D721Med (cell line): Measurements from ENCODE around the gene NOS1AP.

Source experiments
- DNase-seq: peaks from one replicate; pipeline ENCODE4 v3.0.0; 2011; ENCODE audit warnings: low spot score; ENCODE audit not compliant: insufficient read length
- FAIRE-seq: peaks from 2 replicates; lab custom pipeline; 2011; peaks lifted over from hg19 to GRCh38; lab: Jason Lieb, UNC
- CTCF ChIP-seq: IDR thresholded peaks from 2 replicates; pipeline ENCODE4 v1.5.1; 2012; ENCODE audit warnings: mild to moderate bottlenecking, control low read depth; ENCODE audit not compliant: insufficient read depth; ENCODE audit errors: missing control alignments

Gene NOS1AP

DNA sequence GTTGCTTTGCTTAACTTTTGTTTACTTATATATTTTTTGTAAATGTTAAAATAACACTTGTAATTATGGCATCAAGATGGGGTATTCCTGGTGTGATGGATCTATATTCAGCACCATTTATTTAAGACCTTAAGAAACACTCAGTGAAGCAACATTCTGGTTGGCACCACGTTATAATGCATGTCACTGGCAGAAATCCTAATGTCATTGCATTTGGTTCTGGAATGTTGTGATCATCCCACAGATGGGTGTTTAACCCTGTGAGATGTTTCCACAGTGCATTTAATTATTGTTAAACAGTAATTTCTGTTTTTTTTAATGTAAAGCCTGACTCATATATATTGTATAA lies 116.5 kb downstream of the NOS1AP start:
- FAIRE-seq (peak; percentile 84), DNase-seq (no peak)
- no peak for TF ChIP-seq CTCF

DNA sequence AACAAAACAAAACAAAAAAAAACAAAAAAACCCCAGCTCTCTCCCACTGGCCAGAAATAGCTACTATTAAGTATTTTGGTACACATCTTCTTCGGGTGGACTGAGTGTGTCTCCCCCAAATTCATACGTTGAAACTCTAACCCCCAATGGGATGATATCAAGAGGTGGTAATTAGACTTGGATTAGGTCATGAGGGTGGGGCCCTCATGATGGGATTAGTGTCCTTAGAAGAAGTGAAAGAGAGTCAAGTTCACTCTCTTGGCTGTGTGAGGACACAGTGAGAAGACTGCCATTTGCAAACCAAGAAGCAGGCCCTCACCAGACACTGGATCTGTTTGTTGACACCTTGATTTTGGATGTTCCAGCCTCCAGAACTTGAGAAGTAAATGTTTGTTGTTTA lies 116.9 kb downstream of the NOS1AP start:
- FAIRE-seq (peak; percentile 95), DNase-seq (no peak)
- no peak for TF ChIP-seq CTCF

- no peak for TF ChIP-seq CTCF
- FAIRE-seq (peak; percentile 90), DNase-seq (no peak)
Observed at GRCh38 chr1:162187687-162188276, 118.3 kb downstream of the NOS1AP start.

DNA sequence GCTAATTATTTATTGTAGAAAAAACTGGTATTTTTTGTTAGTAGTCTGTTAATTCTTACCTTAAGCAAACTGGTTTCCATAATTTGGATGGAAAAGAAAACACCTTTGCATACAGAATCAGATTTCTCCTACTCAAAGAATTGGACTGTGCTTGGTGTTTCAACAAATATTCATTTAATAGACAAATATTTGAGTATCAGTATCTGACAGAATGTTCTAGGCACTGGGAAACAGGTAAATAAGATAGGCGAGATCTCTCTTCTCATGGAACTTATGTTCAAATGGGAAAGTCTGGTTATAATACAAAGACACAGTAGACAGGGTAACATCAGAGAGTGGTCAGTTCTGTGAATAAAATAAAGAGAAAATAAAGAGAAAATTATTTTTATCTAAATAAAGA lies 119.9 kb downstream of the NOS1AP start:
- DNase-seq (no peak), FAIRE-seq (peak; percentile 66)
- TF ChIP-seq CTCF = no peak

DNA sequence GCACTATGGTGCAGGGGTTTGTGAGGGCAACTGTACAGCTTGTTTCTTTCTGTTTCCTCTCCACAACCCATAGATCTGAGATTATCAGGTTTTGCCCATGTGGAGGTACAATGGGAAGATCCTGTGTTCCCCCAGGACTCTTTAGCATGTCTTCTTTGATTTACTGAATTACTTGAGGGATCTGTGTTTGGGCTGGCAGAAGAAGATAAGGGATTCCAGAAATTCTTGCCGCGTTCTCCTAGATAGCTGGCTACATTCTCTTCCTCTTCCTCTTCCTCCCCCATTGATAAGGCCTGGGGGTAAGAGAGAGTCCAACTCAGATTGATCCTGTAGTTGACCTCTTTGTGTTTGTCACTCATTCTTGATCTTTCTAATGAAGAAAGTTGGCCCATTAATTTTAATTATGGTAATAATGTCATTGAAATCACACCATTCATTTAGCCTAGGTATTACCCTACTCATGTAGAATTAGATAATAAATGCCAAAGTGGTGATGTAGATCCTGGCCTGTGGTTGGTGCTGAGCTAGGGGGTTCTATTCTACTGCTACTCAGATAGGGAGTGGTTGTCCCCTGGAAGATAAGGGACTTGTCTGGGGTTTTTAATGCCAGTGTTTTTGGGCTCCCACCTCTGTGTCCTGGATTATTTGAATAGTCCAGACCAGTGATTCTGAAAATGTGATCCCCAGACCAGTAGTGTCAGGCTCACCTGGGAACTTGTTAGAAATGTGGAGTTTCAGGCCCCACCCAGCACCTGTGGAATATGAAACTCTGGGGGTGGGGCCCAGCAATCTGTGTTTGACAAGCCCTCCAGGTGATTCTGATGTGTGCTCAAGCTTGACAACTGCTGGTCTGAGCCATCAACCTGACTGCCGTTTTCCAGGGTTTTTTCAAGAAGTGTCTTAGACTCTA lies 122.2 kb downstream of the NOS1AP start:
- DNase-seq (no peak), FAIRE-seq (peak; percentile 87)
- no peak for TF ChIP-seq CTCF

DNA sequence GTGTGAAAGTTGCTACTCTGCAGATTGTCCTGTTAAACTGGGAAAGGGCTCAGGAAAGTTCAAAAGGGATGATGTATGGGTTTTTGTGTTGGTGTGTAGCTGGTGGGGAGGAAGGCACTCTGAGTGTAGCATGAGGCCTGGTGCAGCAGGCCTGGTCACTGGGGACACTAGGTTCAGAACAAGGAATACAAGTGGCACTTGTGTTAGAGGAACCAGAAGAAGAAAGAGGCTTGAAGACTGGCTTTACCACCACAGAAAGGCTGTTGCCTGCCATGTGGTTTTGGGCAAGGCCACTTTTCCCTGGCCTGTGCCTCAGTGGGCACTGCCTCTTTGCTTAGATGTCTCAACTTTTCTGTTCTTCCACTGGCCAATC lies 122.8 kb downstream of the NOS1AP start:
- no peak for TF ChIP-seq CTCF
- DNase-seq (no peak), FAIRE-seq (no peak)

- DNase-seq (no peak), FAIRE-seq (peak; percentile 64)
- TF ChIP-seq CTCF = no peak
Observed at GRCh38 chr1:162192763-162193162, 123.3 kb downstream of the NOS1AP start.
